K562 (cell line): Measurements from ENCODE around the gene ZNF668.

Experiments used
- ARID1B ChIP-seq: fragments of 450-650 bp; IDR thresholded peaks from 2 replicates; pipeline ENCODE4 v1.6.1; 2016; ENCODE audit warnings: antibody characterized with exemption, mild to moderate bottlenecking, inconsistent platforms
- GATA2 ChIP-seq: sonication (generic); formaldehyde crosslinking; IDR thresholded peaks from 2 replicates; pipeline ENCODE4 v1.4.0; 2020; ENCODE audit warnings: mild to moderate bottlenecking, missing genetic modification reagents
- MCM5 ChIP-seq: fragments of 450-650 bp; IDR thresholded peaks from 2 replicates; pipeline ENCODE4 v1.6.1; 2016; ENCODE audit warnings: low read depth
- MEF2D ChIP-seq: conservative IDR thresholded peaks from 2 replicates; pipeline ENCODE4 v1.6.1; 2016; ENCODE audit warnings: low read depth, missing genetic modification characterization, missing compliant biosample characterization
- NRF1 ChIP-seq, 2 experiments: fragments of 450-650 bp; IDR thresholded peaks in 1 of 2; conservative IDR thresholded peaks in 1 of 2; 2 replicates each; pipeline ENCODE4 v1.6.1; 2014; ENCODE audit warnings: mild to moderate bottlenecking in 2 of 2
- PML ChIP-seq: IDR thresholded peaks from 2 replicates; pipeline ENCODE4 v1.6.1; 2012; ENCODE audit warnings: low read length, inconsistent platforms
- SRSF9 ChIP-seq: fragments of 200-400 bp; formaldehyde crosslinking; IDR thresholded peaks from 2 replicates; pipeline ENCODE4 v1.6.1; 2017; ENCODE audit warnings: low read depth, low read length, borderline replicate concordance
- TF ChIP-seq, protein P1 (sequence below): fragments of 250-450 bp; sonication (Bioruptor Pico); IDR thresholded peaks from 2 replicates; pipeline ENCODE4 v1.4.0; 2020; ENCODE audit warnings: borderline replicate concordance
- TF ChIP-seq, protein P2 (sequence below), 2 experiments: IDR thresholded peaks; 2 replicates each; pipeline ENCODE4 v1.6.1; 2012; ENCODE audit warnings: improper control_type of control experiment in 2 of 2, low read depth in 2 of 2, low read length in 2 of 2, borderline replicate concordance in 1 of 2

- TF ChIP-seq MCM5 (no peak), MEF2D (tag) (no peak), ARID1B (no peak), GATA2 (CRISPR knock-in tag) (no peak), SRSF9 (no peak), PML (no peak), NRF1 (conservative IDR thresholded peaks at IDR 0.05 in 1 of 2, IDR thresholded peaks at IDR 0.05 in 1 of 2) (no peak)
- TF ChIP-seq, protein P1, sequence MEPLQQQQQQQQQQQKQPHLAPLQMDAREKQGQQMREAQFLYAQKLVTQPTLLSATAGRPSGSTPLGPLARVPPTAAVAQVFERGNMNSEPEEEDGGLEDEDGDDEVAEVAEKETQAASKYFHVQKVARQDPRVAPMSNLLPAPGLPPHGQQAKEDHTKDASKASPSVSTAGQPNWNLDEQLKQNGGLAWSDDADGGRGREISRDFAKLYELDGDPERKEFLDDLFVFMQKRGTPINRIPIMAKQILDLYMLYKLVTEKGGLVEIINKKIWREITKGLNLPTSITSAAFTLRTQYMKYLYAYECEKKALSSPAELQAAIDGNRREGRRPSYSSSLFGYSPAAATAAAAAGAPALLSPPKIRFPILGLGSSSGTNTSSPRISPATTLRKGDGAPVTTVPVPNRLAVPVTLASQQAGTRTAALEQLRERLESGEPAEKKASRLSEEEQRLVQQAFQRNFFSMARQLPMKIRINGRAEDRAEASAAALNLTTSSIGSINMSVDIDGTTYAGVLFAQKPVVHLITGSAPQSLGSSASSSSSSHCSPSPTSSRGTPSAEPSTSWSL (CRISPR knock-in tag), result no peak
- TF ChIP-seq, protein P2, sequence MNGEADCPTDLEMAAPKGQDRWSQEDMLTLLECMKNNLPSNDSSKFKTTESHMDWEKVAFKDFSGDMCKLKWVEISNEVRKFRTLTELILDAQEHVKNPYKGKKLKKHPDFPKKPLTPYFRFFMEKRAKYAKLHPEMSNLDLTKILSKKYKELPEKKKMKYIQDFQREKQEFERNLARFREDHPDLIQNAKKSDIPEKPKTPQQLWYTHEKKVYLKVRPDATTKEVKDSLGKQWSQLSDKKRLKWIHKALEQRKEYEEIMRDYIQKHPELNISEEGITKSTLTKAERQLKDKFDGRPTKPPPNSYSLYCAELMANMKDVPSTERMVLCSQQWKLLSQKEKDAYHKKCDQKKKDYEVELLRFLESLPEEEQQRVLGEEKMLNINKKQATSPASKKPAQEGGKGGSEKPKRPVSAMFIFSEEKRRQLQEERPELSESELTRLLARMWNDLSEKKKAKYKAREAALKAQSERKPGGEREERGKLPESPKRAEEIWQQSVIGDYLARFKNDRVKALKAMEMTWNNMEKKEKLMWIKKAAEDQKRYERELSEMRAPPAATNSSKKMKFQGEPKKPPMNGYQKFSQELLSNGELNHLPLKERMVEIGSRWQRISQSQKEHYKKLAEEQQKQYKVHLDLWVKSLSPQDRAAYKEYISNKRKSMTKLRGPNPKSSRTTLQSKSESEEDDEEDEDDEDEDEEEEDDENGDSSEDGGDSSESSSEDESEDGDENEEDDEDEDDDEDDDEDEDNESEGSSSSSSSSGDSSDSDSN (IDR thresholded peaks at IDR 0.05; ENCODE audit: borderline replicate concordance in 1 of 2, low read depth in 2 of 2, low read length in 2 of 2), result no peak
These were observed 50.3 kb downstream of the ZNF668 start for GRCh38 chr16:31023627-31024226.
